RPMI8226 (cell line): Measurements from ENCODE around the gene SFI1.
"Not testable (repeated sequence)": the region's sequence is repeated elsewhere in the genome, so short reads cannot be mapped to it uniquely, and the experiment has no call there.

Experiments used
- DNase-seq: peaks from one replicate; pipeline ENCODE4 v3.0.0-alpha.2; 2015

SFI1 gene

DNA sequence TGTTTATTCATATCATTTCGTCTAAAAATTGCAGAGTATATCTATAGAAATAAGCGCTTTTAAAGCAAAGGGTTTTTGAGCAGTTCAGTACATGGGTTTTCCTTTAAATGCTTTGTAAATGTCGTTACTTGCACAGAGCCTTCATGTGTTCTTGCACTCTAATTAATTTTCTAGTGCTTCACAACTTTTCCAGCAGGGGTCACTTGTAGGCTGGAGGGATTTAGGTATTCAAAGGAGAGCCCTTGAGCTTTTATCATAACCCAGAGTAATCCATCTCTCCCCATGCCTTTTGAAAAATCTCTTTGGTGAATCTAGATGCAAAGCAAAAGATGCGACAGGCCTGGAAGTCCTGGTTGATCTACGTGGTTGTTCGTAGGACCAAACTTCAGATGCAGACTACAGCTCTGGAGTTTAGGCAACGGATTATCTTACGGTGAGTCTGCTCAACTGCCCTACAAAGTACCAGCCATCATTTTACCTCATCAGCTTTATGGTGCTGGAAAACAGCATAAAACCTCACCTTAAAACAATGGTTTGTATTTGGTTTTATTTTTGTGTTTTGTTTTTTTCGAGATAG is 60.4 kb downstream of the SFI1 start:
- DNase-seq = peak; percentile 18

DNA sequence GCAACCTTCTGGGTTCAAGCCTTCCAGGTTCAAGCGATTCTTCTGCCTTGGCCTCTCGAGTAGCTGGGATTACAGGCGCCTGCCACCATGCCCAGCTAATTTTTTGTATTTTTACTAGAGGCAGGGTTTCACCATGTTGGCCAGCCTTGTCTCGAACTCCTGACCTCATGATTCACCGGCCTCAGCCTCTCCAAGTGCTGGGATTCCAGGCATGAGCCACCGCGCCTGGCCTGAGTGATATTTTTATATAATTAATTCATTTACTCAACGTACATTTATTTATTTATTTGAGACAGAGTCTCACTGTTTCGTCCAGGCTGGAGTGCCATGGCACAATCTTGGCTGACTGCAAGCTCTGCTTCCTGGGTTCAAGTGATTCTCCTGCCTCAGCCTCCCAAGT is 62.2 kb downstream of the SFI1 start:
- DNase-seq = not testable (repeated sequence)

DNA sequence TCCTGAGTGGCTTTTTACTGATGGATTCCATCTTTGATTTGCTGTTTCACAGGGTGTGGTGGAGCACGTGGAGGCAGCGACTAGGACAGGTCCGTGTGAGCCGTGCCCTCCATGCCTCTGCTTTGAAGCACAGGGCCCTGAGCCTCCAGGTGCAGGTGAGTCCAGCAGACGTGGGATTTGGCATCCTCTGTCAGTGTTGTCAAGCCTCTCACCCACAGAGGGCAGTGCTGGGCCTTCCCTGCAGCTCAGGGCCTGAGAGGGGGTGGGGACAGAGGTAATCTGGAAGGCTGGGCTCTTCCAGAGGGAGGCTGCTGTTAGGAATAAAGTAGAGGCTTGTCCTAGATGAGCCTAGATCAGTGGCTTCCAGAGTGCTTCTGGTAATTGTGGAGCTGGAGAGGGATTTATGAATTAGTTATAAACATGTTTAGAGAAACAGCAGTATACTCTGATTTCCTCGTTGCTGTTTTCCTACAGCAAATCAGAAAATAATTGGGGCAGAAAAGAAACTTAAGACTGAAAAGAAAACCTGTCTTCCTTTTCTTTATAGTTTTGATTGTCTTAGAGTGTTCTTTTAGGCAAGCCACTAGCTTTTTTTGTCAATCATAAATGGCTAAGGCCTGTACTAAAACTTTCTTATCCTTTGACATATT is 65.0 kb downstream of the SFI1 start:
- DNase-seq = peak; percentile 75

DNA sequence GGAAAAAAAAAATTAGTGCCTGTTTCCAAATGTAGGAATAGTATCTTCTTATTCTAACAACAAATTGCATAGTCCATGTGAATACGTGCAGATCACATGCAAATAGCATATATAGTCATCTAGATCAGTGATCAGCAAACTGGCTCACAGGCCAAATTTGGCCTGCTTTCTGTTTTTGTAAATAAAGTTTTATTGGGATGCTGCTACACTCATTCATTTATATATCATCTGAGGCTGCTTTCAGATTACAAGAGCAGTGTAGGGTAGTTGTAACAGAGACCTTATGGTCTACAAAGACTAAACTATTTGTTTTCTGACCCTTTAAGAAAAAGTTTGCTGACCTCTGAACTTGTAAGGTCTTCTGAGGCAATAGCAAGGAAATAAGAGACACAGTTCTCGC is 65.6 kb downstream of the SFI1 start:
- no peak for DNase-seq

DNA sequence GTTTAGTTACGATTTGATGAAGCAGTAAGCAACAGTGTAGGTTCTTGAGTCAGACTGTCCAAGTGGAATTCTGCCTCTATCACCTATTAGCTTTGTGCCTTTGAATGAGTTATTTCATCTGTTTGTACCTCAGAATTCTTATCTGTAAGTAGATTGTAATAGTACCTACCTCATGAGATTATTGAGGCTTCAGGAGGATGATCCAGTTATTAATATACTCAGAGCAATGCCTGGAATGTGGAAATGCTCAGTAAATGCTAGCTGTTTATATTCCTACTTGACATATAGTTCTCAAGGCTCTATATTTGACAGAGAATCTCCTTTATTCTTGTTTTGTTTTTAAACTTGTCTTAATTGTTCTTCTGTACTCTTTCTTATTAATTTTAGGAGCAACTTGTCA is 70.1 kb downstream of the SFI1 start:
- no peak for DNase-seq

DNA sequence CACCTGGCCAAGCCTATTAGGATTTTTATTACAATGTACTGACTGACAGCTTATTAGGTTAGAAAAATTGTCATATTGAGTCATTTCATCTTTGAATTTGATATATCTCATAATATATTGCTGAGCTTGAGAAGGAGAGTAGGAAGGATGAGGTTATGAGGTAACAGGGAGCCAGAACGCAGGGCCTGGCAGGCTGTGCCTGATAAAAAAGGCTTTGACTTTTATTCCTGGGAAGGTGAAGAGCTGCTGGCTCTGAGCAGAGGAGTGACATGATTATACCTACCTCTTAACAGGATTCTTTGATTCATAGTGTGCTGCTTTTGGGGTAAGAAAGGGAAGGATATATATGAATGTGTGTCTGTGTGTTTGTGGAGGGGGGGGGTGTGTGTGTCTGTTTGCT is 70.9 kb downstream of the SFI1 start:
- DNase-seq = no peak

DNA sequence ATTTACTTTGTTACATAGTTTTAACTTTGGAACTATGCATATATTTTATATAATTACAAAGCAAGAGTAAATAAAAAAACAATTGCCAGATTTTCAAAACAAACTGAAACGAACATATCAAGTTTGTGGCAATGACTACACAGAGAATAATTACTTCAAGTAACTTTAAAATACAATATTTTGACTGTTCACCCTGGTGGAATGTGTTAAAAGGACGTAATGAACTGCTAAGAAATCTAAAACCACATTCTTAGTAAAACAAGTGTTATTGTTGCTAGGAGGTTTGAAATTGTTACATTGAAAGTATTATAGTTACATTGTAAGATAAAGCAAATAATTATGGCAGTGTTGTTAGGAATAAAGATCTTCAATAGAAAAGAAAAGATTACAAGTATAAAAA is 71.4 kb downstream of the SFI1 start:
- DNase-seq = no peak

DNA sequence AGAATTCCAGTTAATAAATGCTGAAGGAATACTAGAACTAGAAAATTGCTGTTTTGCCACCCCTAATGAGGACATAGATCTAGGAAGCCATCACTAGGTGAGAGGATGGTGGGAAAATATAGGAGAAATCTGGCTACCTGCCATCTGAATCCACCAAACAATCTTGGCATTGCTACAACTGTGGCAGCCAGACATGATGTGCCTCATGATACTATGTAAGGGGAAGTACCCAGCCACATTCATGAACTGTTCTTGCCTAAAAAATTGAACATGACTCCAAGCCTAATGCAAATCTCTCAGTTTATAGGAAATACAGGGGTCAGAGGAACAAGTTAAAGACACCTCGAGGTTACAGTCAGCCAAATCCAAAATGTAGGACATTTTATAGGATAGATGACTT is 72.8 kb downstream of the SFI1 start:
- DNase-seq = no peak

DNA sequence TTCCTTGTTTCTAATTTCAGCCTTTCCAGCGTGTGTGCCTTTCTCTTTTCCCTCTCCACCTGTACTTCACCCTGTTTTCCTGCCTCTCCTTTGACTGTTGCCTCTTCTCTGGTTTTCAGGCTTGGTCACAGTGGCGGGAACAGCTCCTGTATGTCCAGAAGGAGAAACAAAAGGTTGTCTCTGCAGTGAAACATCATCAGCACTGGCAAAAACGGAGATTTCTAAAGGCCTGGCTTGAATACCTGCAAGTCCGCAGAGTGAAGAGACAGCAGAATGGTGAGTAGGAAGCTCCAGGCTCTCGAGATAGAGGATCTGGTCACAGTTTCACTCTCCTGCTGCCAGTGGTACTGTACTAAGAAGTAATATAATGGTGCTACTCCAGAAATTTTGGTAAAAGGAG is 76.6 kb downstream of the SFI1 start:
- DNase-seq = no peak

DNA sequence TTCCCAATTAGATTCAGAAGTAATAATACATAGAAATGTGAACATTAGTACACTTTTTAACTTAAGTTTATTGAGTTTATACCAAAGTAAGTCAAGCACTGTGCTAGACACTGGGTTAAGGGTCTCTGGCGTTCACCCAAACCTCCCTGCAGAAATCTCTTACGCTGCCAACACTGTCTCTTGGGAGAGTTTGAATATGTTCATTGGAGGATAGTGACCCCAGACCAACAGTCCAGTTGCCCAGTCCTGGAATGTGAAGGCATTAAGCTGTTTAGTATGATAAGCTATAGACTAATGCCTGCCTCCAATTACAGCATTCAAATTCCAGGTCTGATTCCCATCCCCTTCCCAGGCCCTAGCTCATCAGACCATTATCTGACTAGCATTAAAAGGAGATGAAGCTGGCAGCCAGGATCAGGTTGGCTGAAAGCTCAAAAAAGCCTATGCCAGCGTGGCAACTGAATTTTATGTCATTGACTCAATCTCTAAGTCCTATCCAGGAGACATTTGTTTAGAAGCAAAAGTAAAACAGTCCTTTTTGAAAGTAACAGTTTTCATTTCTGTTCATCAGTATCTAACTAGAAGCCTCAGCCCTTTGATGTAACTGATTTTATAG is 77.8 kb downstream of the SFI1 start:
- DNase-seq = no peak

DNA sequence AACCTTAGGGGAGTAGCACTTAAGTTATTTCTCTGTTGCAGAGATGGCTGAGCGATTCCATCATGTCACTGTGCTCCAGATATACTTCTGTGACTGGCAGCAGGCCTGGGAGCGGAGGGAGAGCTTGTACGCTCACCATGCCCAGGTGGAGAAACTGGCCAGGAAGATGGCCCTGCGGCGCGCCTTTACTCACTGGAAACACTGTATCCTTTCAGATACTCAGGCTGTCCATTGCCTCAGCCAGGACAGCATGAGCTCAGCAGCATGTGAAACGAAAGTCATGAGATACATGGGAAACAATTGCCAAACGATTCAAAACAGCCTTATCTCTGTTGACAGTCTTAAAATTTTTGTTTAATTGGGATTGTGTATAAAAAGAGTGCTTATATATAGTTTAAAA is 78.9 kb downstream of the SFI1 start:
- no peak for DNase-seq

DNA sequence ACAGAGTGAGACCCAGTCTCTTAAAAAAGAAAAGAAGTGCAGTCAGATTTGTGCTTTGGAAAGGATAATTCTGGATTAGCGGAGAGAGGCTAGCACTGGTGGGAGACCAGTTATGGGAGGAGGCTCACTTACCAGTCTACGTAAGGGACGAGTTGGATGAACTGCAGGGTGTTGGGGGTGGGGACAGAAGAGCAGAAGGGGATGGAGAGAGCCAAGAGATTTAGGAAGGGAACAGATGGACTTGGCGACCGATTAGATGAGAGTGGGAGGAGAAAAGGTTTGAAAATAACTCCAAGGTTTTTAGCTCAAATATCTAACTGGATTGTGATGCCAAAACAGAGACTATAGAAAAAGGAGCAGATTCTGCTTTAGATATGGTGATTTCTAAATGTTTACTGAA is 81.4 kb downstream of the SFI1 start:
- DNase-seq = no peak

DNA sequence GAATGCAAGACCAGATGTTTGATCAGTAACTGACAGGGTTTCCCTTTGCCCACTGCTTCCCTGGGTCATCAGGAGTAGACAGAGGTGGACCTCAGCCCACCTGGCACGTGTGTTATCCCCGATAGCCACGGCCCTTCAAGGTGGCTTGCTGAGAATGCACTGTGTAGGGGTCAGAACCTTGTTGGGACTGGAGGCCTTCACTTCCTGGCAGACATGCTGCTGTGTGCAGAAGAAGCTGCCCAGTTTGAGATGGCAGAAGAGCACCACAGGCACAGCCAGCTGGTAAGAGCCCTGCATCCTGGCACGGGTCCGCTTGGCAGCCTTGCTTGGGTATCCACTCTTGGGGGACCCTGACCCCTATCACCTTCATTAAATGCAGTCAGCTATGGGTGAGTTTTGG is 81.8 kb downstream of the SFI1 start:
- no peak for DNase-seq

DNA sequence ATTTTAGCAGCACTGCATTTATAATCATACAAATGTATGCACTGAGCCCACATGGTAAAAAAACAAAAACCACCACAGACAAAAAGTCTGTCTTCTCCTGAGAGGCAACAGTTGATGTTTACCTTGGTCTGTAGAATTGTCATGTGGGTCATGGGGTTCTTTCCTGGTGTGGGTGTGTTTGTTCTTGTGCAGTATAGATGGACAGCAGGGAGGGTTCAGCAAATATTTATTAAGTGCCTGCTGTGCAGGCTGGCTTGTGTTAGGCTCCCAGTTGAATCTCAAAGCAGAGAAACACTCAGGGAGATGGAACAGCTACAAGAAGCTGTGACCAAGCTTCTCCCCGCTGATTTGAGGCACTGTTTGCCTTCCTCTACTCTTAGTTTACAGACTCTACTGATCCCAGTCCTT is 83.5 kb downstream of the SFI1 start:
- no peak for DNase-seq

DNA sequence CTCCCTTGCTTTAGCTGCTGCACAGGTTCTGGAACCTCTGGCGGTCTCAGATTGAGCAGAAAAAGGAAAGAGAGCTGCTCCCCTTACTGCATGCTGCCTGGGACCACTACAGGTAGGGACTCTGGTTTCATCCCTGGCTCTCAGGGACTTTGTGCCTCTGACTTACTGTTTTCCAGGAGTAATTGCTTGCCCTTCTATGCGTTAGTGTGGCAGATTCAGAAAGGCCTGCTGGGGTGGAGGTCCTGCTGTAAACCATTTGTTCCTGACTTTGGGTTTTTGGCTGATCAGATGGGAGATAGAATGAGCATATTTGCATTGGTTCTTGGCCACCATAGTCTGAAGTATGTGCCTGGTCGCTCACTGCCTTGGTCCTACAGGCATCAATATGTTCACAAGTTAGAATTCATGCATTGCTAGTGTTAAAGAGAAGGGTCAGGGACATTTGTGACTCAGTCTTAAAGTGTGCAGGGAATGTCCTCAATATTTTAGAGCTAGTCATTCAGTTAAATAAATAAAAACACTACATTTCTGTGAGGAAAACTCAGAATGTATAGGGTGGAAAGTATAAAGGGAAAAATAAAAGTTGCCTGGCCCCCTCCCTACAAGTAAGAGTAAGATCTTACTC is 87.6 kb downstream of the SFI1 start:
- no peak for DNase-seq

DNA sequence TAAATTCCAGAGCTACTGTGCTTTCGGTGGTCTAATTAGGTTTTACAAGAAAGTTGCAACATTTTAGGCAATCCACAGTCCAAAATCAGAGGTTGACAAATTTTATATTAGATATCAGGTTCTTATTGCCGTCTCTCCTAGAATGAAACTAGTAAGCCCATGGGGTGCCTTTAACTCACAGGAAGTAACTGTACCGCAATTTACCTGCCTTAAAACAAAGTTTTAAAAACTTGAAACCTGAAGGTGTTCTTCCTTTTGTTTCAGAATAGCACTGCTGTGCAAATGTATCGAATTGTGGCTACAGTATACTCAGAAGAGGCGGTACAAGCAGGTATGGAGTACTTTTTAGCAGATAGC is 88.4 kb downstream of the SFI1 start:
- DNase-seq = no peak

DNA sequence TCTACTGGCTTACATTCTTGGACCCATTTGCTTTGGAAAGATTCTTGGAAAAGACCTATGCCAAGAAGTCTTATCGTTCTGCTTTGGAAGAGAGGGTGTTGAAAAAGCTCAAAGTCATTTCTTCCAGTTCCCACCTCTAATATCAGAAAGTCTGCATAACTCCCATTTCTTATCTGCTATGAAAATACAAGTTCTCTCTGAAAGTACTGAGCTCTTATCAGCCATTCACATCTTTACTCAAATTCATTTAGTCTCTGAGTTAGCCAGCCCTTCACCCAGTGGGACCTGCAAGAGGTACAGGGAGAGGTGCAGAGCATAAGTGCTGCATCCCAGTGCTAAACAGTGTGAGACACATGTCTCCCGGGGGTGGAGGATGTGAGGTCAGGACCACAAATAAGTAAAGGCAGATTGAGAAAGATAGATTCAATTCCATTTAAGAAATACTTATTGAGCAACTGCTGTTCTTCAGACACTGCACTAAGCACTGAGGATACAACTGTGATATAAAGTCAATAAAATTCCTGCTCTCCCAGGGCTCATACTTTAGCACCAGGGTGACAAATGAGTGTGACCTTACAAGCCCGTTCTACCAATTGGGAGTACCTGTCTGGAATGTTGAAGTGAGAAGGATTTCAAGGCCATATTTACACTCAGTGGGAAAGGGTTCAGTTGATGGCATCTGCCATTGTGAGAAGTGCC is 89.0 kb downstream of the SFI1 start:
- no peak for DNase-seq

DNA sequence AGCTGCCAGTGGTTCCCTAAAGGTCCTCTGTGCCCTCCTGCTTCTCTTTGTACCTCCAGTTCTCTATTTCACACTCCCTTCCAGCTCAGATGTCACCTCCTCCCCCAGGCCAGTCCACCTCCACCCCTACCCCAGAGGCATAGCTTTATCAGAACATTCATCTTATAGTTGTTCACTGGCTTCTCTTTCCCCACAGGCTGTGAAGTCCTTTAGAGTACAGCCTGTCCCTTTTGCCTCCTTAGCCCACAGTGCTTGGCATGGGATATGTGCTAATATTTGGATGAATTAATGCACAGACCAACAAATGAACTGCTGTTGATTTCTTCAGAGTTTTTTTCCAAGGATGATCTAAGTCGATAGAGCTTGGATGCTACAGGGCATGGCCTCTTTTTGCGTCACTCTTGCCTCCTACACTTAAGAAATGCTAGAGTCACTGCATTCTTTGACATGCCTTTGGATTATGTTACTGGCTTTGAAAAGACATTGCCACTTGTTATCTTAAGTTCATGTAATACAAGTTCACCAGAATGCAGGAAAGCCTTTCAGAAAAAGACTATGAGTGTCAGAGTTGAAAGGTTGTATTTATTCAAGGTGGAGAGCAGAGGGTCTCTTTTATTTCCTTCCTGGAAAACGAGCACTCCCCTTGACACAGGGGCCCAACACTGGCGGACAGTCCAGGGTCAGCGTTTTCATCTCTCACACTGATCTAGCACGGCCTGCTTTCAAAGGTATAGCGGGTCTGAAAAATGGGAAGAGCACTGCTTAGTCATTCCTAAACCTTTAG is 90.0 kb downstream of the SFI1 start:
- no peak for DNase-seq

DNA sequence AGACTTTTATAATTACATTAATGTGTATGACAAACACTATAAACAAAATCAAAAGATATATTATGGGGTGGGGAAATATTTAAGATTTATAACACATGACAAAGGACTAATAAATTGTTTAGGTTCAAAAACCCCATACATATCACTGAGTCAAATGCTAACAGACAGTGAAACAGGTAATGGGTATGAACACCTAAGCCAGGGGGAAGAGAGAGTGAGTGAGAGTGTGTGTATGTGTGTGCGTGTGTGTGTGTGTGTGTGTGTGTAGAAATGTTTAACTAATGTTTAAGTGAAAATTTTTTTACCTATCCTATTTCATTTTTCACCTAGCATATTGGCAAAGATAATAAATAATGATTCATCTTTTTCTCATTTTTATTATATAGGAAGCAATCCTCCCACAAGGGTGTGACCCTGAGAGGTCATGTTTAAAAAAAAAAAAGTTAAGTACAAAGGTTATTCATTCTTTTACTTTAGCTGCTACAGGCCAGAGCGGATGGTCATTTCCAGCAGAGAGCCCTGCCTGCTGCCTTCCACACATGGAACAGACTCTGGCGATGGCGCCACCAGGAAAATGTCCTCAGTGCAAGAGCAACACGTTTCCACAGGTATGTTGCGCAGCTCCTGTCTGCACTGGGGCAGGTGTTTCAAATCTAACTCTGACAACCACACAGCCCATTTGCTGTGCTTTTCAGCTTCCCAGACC is 92.8 kb downstream of the SFI1 start:
- DNase-seq = no peak

DNA sequence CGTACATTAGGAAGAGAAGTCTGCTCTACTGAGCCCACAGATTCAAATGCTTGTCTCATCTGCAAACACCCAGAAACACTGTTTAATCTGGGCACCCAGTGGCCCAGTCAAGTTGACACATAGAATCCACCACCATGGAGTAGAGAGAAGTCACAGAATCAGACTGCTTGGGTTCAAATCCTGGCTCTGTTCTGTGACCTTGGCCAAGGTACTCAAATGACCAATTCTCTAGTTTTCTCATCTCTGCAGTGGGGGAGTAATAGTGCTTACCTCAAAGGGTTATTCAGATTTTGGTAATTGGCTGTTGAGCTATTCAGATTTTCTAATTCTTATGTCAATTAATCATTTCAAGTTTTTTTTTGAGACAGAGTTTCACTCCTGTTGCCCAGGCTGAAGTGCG is 93.8 kb downstream of the SFI1 start:
- DNase-seq = not testable (repeated sequence)

DNA sequence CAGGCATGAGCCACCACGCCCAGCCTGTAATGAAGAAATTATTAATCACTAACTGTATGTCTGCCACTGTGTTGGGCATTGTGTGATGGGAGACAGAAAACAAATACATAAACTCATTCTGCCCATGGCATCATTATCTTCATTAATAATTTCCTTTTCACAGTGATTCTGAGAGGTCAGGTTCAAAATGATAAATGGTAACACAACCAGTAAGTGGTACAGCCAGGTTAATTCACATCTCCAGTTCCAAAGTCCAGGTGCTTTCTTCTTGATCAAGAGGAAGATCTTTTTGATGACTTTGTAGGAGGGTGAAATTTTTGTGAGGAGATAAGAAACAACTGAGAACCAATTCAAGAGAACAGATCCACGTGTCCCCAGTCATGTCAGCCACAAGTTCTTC is 98.9 kb downstream of the SFI1 start:
- DNase-seq = no peak

DNA sequence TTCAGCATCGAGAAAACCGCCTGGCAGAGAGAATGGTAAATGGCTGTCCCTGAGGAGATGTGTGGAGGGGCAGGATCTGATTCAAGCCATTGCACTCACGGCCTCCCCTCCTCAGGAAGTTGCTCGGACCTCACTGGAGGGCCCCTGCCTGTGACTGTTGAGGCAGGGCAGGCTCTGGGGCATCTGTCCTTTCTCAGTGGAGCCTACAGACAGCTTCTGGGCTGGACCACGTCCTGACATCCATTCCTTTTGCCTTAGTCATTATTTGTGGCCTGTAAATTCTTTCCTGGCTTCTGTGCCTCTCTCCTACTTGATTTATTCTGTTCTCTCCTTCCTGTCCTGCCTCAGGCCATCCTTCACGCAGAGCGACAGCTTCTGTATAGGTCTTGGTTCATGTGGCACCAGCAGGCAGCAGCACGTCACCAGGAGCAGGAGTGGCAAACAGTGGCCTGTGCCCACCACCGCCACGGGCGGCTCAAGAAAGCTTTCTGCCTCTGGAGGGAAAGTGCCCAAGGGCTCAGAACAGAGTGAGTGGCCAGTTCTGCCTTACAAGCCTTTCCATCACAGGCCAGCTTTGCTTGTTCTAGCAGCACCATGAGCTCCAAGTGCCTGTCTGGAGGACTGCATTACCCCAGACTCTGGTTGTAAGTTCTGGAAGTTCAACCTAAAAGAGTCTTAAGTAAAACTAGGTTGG is 106.1 kb downstream of the SFI1 start:
- no peak for DNase-seq
